ENCODE data around the gene ERGIC1. TPM values are rescaled to one million over a fixed set of nuclear protein-coding genes. Genes with fewer than 3 reads are reported as not detected.

ERGIC1 gene
- total and polyA plus RNA-seq, 3 donors from 2014 or later = 89.8 to 100.0 (median 94.1) TPM

DNA sequence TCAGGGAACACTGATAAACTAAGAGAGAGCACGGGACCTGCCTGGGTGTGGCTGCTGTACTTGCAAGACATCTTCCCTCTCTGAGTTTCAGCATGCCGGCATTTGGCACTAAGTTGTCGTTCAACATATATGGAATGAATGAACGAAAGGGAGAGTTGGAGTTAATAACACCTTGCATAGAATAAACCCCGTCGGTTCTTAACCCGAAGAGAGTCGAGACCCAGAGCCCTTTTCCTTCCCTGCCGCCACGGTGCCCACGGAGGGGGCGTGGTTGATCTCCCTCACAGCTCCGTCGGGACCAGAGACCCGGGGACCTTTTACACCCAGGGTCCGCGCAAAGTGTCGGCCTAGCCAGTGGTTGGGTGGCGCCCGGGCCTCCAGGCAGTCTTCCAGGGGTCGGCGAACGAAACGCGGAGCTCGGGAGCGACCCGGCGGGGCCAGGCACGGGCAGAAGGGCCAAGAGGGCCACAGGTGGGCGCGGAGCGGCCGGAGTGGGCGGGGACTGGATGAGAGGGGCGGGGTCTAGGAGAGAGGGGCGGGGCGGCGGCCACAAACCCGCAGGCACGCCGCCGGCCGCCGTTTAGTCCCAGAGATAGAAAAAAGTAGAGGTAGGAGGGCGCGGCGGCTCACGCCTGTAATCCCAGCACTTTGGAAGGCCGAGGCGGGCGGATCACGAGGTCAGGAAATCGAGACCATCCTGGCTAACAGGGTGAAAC, 124.4 kb downstream of the ERGIC1 start:
- H3K9me3 ChIP-seq = no peaks in the 10 kb centered on the region
- H3K4me3 ChIP-seq = peak overlapping the region; percentile 72 to 80
- peak; percentile 86 for DNase-seq
- peak overlapping the region; percentile 43 to 84 for H3K27ac ChIP-seq
- no peaks in the 10 kb centered on the region for H3K36me3 ChIP-seq (ENCODE audit: low read depth, missing control alignments)
- peaks cover 12% of the 10 kb centered on the region for H3K4me1 ChIP-seq
- H3K27me3 ChIP-seq = no peaks in the 10 kb centered on the region
- intact Hi-C loops (cut with DNase I; ENCODE audit: low total_unique reads) = no loop called here
- 2 to 5% methylated on average over 27 to 54 of the region's 54 CpGs for WGBS, 2 donors
- no peak for TF ChIP-seq POLR2A (IDR thresholded peaks at IDR 0.05)
- TF ChIP-seq, protein P1, sequence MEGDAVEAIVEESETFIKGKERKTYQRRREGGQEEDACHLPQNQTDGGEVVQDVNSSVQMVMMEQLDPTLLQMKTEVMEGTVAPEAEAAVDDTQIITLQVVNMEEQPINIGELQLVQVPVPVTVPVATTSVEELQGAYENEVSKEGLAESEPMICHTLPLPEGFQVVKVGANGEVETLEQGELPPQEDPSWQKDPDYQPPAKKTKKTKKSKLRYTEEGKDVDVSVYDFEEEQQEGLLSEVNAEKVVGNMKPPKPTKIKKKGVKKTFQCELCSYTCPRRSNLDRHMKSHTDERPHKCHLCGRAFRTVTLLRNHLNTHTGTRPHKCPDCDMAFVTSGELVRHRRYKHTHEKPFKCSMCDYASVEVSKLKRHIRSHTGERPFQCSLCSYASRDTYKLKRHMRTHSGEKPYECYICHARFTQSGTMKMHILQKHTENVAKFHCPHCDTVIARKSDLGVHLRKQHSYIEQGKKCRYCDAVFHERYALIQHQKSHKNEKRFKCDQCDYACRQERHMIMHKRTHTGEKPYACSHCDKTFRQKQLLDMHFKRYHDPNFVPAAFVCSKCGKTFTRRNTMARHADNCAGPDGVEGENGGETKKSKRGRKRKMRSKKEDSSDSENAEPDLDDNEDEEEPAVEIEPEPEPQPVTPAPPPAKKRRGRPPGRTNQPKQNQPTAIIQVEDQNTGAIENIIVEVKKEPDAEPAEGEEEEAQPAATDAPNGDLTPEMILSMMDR (IDR thresholded peaks at IDR 0.05) = no peak

GRCh38 chr5:172959824-172960799, 126.1 kb downstream of the ERGIC1 start:
- Histone ChIP-seq H3K27ac (no peak overlapping the region), H3K4me3 (peak overlapping the region; percentile 72 to 80), H3K36me3 (ENCODE audit: low read depth, missing control alignments) (no peaks in the 10 kb centered on the region), H3K4me1 (peaks cover 12% of the 10 kb centered on the region), H3K27me3 (no peaks in the 10 kb centered on the region), H3K9me3 (no peaks in the 10 kb centered on the region)
- DNase-seq = no peak
- 6 to 9% methylated on average over 28 of the region's 28 CpGs for WGBS, 2 donors
- no peak for TF ChIP-seq POLR2A (IDR thresholded peaks at IDR 0.05)
- TF ChIP-seq, protein P1 (IDR thresholded peaks at IDR 0.05) = no peak
- intact Hi-C loops (cut with DNase I; ENCODE audit: low total_unique reads) = no loop called here

DNA sequence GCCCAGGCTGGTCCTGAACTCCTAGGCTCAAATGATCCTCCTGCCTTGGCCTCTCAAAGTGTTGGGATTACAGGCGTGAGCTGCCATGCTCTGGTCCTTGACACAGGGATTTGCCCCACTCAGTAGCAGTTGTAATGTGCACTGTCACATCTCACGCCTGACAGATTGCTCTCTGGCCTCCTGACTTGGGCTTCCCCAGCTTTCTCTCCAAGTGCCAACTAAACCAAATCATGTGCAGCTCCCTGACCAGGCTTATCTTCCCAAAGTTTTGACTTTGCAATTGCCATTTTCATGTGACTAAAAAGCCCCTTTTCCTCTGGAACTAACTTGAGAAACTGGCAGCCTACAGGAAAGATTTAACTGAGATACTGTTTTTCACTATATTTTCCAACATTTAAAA, 135.9 kb downstream of the ERGIC1 start:
- H3K9me3 ChIP-seq = no peaks in the 10 kb centered on the region
- no peaks in the 10 kb centered on the region for H3K4me1 ChIP-seq
- no peaks in the 10 kb centered on the region for H3K36me3 ChIP-seq (ENCODE audit: low read depth, missing control alignments)
- H3K4me3 ChIP-seq = no peak overlapping the region
- H3K27me3 ChIP-seq = no peaks in the 10 kb centered on the region
- no peak overlapping the region for H3K27ac ChIP-seq
- DNase-seq = no peak
- intact Hi-C loops (cut with DNase I; ENCODE audit: low total_unique reads) = no loop called here
- WGBS, 2 donors = 77 to 80% methylated on average over 1 to 2 of the region's 2 CpGs
- TF ChIP-seq, protein P1 (IDR thresholded peaks at IDR 0.05) = no peak
- TF ChIP-seq POLR2A (IDR thresholded peaks at IDR 0.05) = no peak

GRCh38 chr5:172971482-172971881, 137.4 kb downstream of the ERGIC1 start:
- H3K4me3 ChIP-seq = no peak overlapping the region
- 67 to 76% methylated on average over 3 of the region's 3 CpGs for WGBS, 2 donors
- intact Hi-C loops (cut with DNase I; ENCODE audit: low total_unique reads) = no loop called here
- TF ChIP-seq, protein P1 (IDR thresholded peaks at IDR 0.05) = no peak
- no peak for TF ChIP-seq POLR2A (IDR thresholded peaks at IDR 0.05)
- H3K4me1 ChIP-seq = no peaks in the 10 kb centered on the region
- DNase-seq = no peak
- H3K27me3 ChIP-seq = no peaks in the 10 kb centered on the region
- no peaks in the 10 kb centered on the region for H3K36me3 ChIP-seq (ENCODE audit: low read depth, missing control alignments)
- no peak overlapping the region for H3K27ac ChIP-seq
- H3K9me3 ChIP-seq = no peaks in the 10 kb centered on the region

Measured in testis (tissue), 3 donors.